DMS114 treated with DMSO at 0.1 percent for 48 hours (cell line): ENCODE measurements around the gene IFFO2.

ENCODE experiments used
- DNase-seq: peaks from one replicate; lab custom pipeline; 2025; ENCODE audit not compliant: unreplicated experiment; lab: John Stamatoyannopoulos, UW

Gene IFFO2

DNA sequence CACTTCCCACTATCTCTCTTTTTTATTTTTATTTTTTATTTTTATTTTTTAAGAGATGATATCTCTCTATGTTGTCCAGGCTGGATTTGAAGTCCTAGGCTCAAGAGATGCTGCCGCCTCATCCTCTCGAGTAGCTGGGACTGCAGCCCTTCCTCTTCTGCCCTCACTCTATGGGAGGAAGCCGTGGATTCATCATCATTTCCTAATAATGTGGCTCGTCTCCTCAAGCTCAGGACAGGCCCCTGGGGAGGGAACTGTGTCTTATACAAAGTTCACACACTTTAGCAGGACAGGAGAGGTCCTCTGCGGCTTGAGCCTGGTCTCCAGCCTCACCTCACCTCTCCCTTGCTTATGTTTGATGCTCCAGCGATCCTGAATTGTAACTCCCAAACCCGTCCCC is 16.5 kb upstream of the IFFO2 start:
- no peak for DNase-seq

DNA sequence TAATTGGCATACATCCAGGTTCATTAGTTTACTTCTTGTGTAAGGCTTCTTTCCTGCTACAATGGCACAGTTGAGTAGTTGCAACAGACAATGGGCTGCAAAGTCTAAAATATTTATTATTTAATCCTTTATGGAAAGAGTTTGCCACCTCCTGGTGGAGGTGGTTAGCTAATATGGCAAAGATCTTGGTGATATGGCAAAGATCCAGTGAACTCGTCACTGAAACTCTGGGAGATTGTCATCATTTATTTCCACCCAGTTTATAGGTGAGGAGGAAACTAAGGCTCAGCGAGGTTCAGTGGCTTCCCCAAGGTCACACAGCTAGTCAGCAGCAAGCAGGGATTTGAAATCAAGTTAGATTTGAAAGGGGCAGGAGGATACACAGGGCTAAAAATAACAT is 16.1 kb upstream of the IFFO2 start:
- DNase-seq = no peak

DNA sequence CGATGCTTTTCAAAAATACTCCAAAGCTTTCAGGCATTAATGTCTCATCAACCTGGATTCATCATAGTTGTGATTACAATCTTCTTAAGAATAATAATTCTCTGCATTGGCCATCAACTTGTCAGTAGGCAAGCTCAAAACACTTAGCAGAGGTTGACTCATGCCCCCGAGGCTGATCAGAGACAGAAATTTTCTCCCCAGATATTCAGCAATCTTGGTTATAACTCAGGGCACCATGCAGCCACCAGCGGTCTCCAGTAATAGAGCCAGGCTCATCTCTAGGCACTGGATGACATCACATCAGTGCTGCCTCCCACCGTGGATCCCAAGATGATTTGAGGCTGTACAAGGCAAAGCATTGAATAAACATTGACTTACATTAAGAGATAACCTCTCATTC is 14.3 kb upstream of the IFFO2 start:
- DNase-seq = no peak

DNA sequence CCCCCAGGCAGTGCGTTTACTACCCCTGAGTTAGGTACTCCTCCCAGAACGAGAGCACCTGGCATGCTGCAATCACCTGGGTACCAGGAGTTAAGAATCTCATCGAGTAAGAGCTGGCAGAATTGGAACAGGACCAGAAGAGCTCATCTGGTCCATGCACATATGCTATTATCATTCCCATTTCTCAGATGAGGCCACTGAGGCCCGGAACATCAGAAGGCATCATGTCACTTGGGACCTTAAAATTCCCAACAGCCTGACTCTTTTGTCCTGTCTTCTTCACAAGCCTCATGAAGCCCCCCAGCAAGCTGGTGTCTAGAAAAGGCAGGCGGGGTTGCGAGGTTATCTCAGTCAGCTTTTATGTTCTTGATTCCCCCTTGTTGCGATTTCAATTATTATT is 13.9 kb upstream of the IFFO2 start:
- DNase-seq = no peak

DNA sequence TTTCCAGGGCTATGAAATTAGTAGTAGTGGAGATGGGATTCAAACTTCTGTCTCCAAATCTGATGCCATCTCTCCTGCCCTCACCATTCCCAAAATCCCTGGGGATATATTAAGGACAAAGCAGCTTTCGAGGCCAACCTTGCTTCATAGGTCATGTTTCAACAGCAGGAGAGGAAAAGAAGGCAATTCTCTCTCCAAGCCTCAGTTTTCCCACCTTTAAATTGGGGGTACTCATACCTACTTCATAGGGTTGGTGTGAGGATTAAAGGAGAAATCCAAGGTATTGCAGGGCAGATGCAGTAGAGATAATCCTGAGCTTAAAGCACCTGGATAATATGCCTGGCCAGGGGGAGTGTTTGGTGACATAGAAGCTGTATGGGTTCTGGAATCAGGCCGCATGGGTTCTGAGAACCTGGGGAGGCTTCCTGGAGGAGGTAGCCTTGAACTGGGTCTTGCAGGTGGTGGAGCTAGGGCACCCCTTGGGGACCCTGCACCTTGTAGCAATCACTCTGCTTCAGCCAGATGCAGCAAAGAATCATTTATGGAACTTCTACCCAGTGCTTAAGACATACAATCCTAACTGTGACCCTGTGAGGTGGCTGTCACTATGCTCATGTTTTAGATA is 10.7 kb upstream of the IFFO2 start:
- no peak for DNase-seq

DNA sequence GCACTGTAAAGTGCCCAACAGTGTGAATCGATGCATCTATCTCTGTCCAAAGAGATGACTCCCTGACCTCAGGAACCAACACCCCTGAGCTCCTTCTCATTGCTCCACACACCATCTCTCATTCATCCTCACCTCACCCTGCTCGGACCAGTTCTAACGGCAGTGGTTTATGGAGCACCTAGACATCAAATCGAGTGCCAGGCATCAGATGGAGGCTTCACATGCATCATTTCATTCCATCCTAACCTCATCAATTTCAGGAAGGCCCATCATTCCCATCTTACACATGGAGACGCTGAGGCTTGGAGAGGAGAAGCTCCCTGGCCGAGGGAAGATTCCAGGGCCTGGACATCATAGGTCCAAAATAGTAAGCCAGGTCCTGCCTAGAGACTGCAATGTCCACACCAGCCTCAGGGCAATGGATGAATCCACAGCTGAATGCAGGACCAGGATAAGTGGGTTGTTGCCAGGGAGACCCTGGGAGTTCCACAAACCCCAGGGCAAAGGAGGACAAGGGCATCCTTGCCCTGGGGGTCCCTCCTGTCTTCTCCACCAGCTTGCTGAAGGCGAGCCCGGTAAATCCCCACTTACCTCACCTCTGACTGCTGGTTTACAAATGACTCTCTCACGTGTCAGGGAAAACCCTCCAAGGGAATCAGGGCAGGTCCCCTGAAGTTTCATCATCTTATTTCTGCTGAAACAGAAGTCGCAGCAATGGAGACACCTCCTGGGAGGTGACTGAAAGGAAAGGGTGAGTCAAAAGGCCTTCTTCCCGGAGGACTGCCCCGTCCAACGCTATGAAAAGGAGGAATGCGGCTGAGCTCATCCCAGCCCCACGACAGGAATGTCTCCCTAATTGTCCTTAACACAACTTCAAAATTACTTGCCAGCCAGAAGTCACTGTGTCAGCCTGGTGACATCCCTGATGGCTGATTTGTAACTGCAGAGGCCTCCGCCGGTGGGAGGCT is 9.0 kb upstream of the IFFO2 start:
- no peak for DNase-seq

DNA sequence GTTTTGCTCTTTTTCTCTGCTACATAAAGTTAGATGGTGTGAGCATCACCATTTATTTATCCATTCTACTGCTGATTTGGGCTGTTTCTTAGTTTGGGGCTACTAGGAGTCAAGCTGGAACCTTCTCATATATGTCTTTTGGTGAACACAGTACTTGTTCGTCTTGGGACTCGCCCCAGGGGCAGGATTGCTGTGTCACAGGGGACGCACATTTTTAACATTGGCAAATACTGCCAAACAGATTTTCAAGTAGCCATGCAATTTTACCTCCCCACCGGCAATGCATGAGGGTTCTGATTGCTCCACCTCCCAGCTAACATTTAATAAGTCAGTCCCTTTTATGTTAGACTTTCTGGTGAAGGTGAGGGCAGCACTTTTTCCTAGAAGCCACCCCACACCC is 7.5 kb upstream of the IFFO2 start:
- no peak for DNase-seq

DNA sequence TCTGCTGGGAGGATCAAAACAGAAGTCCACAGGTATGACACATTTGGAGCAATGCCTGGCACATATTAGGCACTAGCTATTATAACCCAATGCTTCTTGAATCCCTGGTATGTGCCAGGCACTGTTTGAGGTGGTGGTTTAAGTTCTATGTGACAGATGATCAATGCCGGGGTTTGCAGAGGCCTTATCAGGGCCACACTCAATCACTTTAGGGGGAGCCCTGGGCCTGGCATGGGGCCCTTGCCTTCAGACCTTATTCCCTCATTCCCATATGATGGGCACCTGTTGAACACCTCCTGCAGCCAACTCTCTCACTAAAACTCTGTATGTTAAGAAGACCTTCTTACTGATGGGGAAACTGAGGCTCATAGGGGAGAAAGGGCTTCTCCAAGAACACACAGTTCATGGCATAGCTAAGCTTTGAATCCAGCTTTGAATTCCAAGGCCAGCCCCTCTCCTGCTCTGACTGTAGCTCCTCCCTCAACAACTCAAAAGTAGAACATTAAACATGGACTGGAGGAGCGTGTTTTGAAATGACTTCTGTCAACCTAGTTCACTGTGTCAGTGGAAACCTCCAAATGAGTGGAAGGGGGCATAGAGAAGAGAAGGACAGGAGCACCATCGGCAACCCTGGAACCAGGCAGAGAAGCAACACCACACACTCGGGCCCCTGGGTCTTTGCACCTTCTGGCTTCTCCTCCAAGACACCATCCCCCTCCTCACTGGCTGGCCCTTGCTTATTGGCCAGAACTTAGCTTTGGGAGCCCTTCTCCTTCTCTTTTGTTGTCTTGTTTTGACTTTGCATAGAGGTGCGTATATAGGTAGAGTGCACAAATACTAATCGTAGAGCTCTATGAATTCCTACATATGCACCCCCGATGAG is 6.6 kb upstream of the IFFO2 start:
- DNase-seq = no peak

DNA sequence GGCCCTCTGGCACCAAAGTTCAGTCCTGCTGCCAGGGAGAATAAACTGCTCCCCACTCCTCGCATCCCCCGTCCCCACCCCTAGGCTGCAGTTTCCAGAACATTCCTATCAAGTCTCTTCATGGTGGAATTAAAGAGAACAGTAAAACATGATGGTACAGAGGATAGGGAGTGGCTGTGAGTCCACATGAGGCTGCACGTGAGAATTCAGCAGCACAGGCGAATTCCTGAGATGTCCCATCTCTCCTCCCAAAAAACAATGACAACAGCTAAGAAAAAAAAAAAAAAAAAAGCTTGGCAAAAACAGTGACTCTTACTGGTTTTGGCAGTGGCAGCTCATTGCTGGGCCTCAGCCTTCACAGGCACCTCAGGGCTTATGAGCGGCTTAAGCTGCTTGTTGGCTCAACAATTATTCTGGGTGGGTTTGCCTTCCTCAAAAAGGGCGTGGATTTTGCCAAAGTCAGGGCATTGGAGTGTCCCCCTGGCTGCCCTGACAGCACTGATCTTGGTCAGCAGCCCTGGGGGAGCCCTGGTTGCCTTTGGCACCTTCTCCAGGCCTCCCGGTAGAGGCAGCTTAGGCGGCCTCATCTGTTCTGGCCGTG is 5.7 kb upstream of the IFFO2 start:
- no peak for DNase-seq

DNA sequence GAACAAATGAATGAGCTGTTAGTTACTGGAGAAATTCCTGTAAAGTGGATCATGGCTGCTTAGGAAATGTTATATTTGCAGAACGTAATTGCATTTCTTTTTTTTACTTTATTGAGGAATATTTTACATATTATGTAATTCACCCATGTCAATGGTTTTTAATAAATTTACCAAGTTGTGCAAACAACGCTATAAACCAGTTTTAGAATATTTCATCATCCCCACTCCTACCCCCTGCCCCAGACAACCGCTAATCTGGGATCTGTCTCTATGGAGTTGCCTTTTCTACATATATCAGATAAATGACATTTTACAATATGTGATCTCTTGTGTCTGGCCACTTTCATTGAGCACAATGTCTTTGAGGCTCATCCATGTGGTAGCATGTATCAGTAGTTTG is 4.3 kb upstream of the IFFO2 start:
- no peak for DNase-seq

DNA sequence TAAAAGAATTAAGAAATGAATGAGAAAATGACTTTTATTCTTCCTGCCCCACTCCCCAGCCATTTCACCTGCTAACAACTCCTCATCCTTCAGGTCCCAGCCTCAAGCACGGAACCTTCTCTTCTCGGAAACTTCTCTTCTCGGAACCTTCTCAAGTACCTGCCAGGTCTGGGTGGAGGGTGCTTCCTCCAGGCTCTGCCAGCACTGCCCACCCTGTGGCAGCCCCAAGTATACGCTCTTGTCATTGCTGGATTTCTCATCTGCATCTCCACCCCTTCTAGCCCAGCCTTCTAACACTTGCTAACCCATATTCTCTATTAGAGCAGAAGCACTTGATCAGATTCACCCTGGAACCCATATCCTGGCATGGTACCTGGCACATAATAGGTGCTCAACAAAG is 3.9 kb upstream of the IFFO2 start:
- no peak for DNase-seq

DNA sequence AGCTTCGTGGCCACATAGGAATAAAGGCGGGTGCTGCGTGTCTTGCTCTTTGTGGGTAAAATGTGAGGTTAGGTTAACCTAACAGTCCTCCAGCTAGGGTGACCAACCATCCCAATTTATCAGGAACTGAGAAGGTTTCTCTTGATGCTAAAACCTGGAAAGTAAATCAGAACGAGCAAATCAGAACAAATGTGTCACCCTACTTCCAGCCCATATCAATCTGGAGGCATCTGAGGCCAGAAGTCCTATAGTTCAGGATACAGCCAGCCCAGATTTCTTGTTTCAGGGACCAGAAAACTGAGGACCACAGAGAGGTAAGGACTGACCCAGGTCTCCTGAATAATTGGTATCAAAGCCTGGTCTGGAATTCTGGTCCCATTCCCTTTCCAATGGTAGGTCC is 3.1 kb upstream of the IFFO2 start:
- no peak for DNase-seq

DNA sequence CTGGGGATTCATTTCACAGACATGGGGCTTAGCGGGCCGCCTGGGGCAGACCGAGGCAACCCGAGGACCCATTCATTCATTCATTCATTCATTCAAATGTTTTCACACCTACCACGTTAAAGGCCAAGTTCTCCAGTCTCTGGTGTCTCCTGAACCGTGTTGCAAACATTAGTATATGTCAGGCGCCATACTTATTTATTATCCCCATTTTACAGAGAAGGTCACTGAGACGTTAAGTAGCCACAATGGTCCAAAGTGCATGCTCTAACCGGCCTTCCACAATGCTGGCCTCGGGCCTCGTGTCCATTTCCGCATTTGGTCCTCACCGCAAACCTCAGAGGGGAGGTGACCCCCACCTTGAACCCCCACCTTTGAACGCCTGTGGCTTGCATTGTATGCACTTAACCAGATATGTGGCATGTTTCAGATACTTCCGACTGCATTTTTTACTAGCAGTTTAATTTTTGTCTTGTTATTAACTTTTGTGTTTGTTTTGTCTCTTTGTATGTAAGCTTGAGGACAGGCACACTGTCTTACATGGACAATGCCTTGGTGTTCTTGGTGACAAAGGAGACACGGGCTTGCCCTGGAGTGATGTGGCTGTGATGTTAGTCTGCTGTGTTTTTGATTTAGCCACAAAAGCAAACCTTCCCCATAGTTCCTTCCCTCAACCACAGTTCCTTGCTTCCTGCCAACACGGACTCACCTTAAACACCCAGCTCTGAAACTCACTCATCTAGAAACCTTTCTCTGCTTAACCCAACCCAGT is 1.2 kb upstream of the IFFO2 start:
- DNase-seq = no peak

DNA sequence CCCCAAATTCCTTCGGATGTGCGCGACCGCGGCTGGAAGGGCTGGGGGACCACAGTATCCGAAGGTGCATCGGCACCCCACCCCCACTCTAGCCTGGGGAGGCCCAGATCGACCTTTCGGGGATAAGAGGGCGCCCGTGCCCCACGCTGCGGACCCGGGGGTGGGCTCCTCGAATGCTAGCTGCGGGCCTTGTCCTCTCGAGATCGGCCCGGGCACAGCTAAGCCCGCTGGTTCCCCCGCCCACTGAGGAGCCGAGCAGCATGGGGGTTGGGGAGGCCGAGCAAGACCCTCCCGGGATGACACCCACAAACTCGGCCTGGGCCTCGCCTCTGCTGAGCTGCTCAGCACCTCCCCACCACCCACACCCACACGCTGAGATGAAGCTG is 653 bp upstream of the IFFO2 start:
- DNase-seq = no peak

DNA sequence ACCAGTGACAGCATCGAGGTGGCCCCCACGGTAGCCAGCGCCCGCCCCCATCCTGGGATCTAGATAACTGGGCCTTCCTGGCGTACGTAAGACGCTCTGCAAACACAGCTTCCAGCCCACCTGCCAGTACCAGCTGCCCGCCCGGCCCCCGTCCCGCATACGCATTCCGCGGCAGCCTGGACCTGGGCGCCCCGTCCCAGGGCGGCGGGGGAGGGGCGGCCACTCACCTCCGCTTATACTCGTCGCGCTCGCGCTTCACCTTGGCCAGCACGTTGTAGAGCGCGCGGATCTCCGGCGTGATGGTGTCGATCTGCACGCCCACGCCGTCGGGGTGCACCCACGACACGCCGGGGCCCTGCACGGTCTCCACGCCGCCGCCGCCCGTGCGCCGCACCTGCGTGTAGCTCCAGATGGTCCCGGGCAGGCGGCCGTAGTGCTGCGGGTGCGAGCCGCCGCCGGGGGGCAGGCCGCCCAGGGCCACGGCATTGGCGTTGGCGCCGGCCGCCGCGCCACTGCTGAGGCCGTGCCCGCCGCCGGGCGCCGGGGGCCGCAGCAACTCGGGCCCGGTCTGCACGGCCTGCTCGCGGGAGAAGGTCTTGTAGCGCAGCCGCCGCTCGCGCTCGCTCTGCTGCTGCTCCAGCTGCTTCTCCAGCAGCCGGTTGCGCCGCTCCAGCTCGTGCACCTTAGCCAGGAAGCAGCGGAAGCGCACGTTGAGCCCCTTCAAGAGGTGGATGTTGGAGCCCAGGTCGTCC is 859 bp downstream of the IFFO2 start:
- no peak for DNase-seq

DNA sequence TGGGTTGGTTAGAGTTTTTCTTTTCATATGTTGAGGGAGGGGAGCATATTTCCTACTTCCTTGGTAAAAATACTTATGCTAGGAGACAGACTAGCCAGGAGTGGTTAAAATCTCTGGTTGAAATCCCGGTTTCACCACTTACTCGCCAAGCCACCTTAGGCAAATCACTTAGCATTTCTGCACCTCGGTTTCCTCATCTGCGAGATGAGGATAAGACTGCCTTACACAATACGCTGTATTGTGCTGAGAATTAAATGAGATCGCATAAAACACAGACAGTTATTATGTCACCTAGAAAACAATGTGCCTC is 1.4 kb downstream of the IFFO2 start:
- no peak for DNase-seq

DNA sequence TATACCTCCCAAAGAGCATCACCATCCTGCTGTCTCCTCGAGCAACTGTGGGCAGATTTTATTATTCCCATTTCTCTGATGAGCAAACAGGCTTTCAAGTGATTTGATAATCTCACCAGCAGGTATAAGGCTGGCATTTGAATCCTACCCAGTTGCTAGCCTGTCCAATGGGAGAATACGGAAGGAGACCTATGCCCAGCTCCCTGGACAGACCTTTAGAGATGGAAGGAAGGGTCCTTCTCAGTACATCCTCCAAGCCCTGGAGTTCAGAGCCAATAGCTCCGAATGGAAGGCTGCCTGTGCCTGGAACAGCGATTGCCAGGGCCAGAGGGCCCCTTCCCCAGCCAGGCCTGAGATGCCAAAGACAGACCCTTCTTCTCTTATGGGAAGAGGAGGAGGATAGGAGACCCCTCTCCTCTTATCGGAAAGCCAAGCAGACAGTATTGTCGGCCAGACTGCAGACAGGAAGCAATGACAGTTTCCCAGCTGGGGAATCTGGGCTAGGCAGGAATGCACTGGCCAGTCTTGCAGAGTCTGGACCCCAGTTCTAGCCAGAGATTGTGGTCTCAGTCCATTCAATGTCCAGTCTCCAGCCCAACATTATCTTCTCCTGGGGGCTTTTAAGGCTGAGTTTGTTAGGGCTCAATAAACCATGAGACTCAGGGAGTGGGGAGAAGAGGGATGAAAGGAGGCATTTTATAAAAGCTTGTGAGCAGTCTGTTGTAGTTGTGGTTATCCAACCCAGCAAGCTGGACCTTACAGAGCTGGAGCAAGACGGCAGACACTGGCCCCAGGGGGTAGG is 2.0 kb downstream of the IFFO2 start:
- DNase-seq = no peak

DNA sequence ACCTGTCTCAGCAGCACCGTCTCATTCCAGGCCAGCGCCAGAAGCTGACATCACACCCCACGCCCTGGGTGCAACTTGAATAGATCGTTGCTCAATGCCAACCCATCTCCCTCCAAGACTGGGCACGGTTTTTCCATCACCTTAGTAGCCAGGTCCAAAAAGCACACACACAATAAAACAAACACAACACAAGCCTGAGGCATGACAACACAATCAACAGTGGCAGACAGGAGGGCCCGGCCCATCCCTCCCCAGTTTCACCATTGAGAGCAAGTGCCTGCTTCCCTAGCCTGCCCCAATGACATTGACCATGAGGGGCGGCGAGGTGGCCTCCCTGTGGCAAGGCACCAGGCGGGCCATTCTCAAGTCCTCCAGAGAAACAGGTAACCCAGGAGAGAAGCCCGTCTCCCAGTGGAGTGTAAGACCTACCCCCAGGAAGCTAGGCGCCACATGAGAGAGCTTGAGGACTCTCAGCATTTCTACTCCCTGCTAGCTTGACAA is 2.7 kb downstream of the IFFO2 start:
- no peak for DNase-seq

DNA sequence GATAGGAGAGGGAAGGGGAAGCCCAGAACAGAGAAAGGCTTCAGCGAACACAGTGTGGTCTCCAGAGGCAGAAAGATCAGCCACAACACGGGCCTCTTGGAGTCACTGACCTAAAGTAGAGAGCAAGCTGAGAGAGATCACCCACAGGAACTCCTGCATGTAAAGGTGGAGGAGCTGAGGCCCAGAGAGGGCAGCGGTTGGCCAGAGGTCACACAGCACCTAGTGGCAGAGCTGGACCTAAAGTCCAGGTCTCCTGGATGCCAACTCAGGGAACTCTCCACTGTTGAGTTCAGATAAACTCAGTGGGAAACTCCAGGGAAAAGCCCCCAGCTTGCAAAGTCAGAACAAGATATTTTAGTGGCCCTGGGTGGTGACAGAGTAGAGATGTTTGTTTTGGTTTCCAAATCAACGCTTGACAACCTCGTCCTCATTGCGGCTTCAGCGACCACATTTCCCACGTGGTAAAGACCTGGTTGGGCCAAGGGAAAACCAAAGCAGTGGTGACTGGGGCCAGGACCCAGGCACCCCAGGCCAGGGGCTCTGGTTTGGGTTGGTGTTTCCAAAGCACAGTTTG is 4.6 kb downstream of the IFFO2 start:
- no peak for DNase-seq
